OCI-LY7 (cell line): Measurements from ENCODE around the gene RIC1. TPM values are rescaled to one million over a fixed set of nuclear protein-coding genes. Genes with fewer than 3 reads are reported as not detected.

Source experiments
- BruUV-seq: library from RNA; stranded (reverse); fragments of 400-500 nt; replicated peaks from 2 replicates; lab custom pipeline; 2021; lab: Mats Ljungman, UMichigan
- CTCF ChIA-PET: fragments of 300-600 bp; sonication (Branson Sonifier 250); formaldehyde crosslinking; loops from one replicate; lab custom pipeline; 2022; ENCODE audit warnings: antibody characterized with exemption; ENCODE audit not compliant: unreplicated experiment; lab: Charles Lee
- POLR2A ChIA-PET: fragments of 300-600 bp; sonication (Branson Sonifier 250); formaldehyde crosslinking; loops from one replicate; lab custom pipeline; 2022; ENCODE audit warnings: antibody characterized with exemption; lab: Charles Lee
- DNase-seq: peaks from one replicate; pipeline ENCODE4 v3.0.0-alpha.2; 2015; ENCODE audit warnings: low spot score
- H2AFZ ChIP-seq: fragments of 200-600 bp; sonication (generic), shearing (Covaris generic); 2 replicates; pipeline ENCODE4 v1.6.1; 2014; ENCODE audit warnings: mild to moderate bottlenecking, antibody characterized with exemption, low read length, moderate library complexity
- H3K27ac ChIP-seq: fragments of 200-600 bp; sonication (generic); 2 replicates; pipeline ENCODE4 v1.5.1; 2014; ENCODE audit warnings: mixed run types, low read depth, mild to moderate bottlenecking, moderate library complexity, low read length, inconsistent platforms; ENCODE audit not compliant: poor library complexity, severe bottlenecking
- H3K36me3 ChIP-seq: fragments of 200-600 bp; sonication (generic); 2 replicates; pipeline ENCODE4 v1.6.1; 2014; ENCODE audit warnings: mild to moderate bottlenecking, antibody characterized with exemption, low read length, moderate library complexity, mixed read lengths; ENCODE audit not compliant: insufficient read depth
- H3K4me1 ChIP-seq: fragments of 200-600 bp; sonication (generic); 2 replicates; pipeline ENCODE4 v1.5.1; 2014; ENCODE audit warnings: mild to moderate bottlenecking, low read length; ENCODE audit not compliant: insufficient read depth, poor library complexity, severe bottlenecking
- H3K4me2 ChIP-seq: fragments of 200-600 bp; sonication (generic); 2 replicates; pipeline ENCODE4 v1.6.1; 2014; ENCODE audit warnings: mild to moderate bottlenecking, low read length
- H3K4me3 ChIP-seq: fragments of 200-600 bp; sonication (generic); 2 replicates; pipeline ENCODE4 v1.5.1; 2014; ENCODE audit warnings: mild to moderate bottlenecking, low read depth, low read length; ENCODE audit not compliant: poor library complexity, severe bottlenecking
- H3K79me2 ChIP-seq: fragments of 200-600 bp; sonication (generic); 2 replicates; pipeline ENCODE4 v1.6.1; 2016; ENCODE audit warnings: low read depth, mild to moderate bottlenecking, low read length, moderate library complexity, mixed read lengths; ENCODE audit not compliant: insufficient read depth
- H3K9me2 ChIP-seq: fragments of 200-600 bp; sonication (generic); 2 replicates; pipeline ENCODE4 v1.6.1; 2016; ENCODE audit warnings: mild to moderate bottlenecking, low read length, mixed read lengths; ENCODE audit not compliant: insufficient read depth
- H3K9me3 ChIP-seq: fragments of 200-600 bp; sonication (generic); 2 replicates; pipeline ENCODE4 v1.6.1; 2014; ENCODE audit warnings: mild to moderate bottlenecking, mixed run types, low read length, mixed read lengths
- H4K20me1 ChIP-seq: fragments of 200-600 bp; sonication (generic); 2 replicates; pipeline ENCODE4 v1.6.1; 2014; ENCODE audit warnings: mild to moderate bottlenecking, antibody characterized with exemption, low read length, moderate library complexity, mixed read lengths; ENCODE audit not compliant: insufficient read depth
- CTCF ChIP-seq: fragments of 200-600 bp; sonication (generic); conservative IDR thresholded peaks from 2 replicates; pipeline ENCODE4 v1.5.1; 2014; ENCODE audit warnings: mild to moderate bottlenecking, antibody characterized with exemption, low read length, moderate library complexity, mixed read lengths
- EZH2phosphoT487 ChIP-seq: fragments of 200-600 bp; sonication (generic); IDR thresholded peaks from 2 replicates; pipeline ENCODE4 v1.6.1; 2018; ENCODE audit warnings: low read depth, borderline replicate concordance, mild to moderate bottlenecking, mixed run types, antibody characterized with exemption, low read length, moderate library complexity, mixed read lengths
- intact Hi-C: fragments of 100-400 bp; cut with micrococcal nuclease; formaldehyde crosslinking; loops from one replicate; pipeline ENCODE4 v1.10.0; 2022; ENCODE audit not compliant: unreplicated experiment
- total RNA-seq, 2 experiments: library from RNA; depleted of rRNA in 1 of 2; stranded (reverse); fragments of >200 nt in 1 of 2; shearing (Covaris generic) in 1 of 2; gene quantifications; 2 replicates each; pipeline ENCODE4 v1.2.3, GENCODE V29; 2014 to 2022

The RIC1 gene
- total RNA-seq, 2 experiments from 2014 or later: 77.0 to 84.6 TPM

DNA sequence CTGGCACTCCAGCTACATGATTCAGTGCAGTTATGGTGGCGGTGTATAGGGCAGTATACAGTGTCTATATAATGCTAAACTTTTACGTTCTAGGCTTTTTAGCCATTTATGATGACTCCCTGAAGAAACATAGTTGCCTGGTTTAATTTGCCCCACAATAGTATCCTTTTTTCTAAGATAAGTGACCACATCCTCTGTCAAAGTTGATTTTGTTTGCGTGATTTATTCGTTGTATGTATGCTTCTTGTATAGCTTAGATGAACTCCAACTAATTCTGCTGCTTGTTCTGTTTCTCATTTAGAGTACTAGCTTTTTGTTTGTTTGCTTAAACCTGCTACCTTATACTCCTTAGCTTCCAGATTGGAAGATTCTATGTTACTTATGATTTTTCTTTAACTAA is 120.4 kb downstream of the RIC1 start:
- H4K20me1 ChIP-seq: no peaks in the 10 kb centered on the region
- no peaks in the 10 kb centered on the region for H3K9me2 ChIP-seq
- H3K4me1 ChIP-seq: no peaks in the 10 kb centered on the region
- ChIA-PET POLR2A (interaction anchor here (0.7 to 1.1 kb wide), 3 partner anchors 13 to 28 kb away, joined by 3 read pairs; no protein-coding TSS in a partner anchor), CTCF (no interaction called here)
- TF ChIP-seq CTCF (no peak), EZH2phosphoT487 (no peak)
- no peak overlapping the region for H2AFZ ChIP-seq
- DNase-seq: no peak
- BruUV-seq: no TSS peak
- no peak overlapping the region for H3K4me2 ChIP-seq
- intact Hi-C loops: no loop called here
- H3K4me3 ChIP-seq: no peak overlapping the region
- no peaks in the 10 kb centered on the region for H3K79me2 ChIP-seq
- H3K9me3 ChIP-seq: peaks cover 16% of the 10 kb centered on the region; the same call in 1 of the 2 replicates
- no peak overlapping the region for H3K27ac ChIP-seq
- peaks cover 97% of the 10 kb centered on the region for H3K36me3 ChIP-seq

DNA sequence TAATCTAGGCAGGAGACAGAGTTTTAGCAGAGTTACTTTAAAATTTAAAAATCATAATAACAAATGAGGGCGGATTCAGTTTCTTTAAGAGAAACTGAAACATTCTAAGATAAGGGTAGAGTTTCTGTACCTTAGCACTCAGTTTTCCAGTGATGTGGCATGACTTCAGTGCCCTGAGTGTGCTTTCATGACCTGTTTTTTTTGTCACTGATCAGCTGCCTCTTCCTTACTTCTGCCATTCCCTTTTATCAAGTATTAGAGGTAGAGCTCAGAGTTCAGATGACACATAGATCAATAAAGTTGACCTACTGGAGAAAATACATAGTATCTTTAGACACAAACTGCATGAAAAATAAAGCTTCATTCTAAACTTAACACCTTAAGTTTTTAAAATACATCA is 121.7 kb downstream of the RIC1 start:
- POLR2A ChIA-PET: interaction anchor here (0.6 to 2.0 kb wide), 2 partner anchors 14 to 83 kb away, joined by 3 to 5 read pairs; no protein-coding TSS in a partner anchor

More for the DNA sequence above, 121.7 kb downstream of the RIC1 start:
- no peaks in the 10 kb centered on the region for H3K9me2 ChIP-seq
- H3K36me3 ChIP-seq: peaks cover 96% of the 10 kb centered on the region
- H3K79me2 ChIP-seq: no peaks in the 10 kb centered on the region
- CTCF ChIA-PET: no interaction called here
- TF ChIP-seq CTCF: no peak
- no peak for TF ChIP-seq EZH2phosphoT487
- H2AFZ ChIP-seq: no peak overlapping the region
- peaks cover 16% of the 10 kb centered on the region; the same call in 1 of the 2 replicates for H3K9me3 ChIP-seq
- no peaks in the 10 kb centered on the region for H3K4me1 ChIP-seq
- intact Hi-C loops: no loop called here
- no peak for DNase-seq
- no peak overlapping the region for H3K4me3 ChIP-seq
- no peaks in the 10 kb centered on the region for H4K20me1 ChIP-seq
- no TSS peak for BruUV-seq
- no peak overlapping the region for H3K4me2 ChIP-seq
- no peak overlapping the region for H3K27ac ChIP-seq
